Activated CD8-positive, alpha-beta memory T cell treated with anti-CD3 and anti-CD28 coated beads, Interleukin-2, amount 10 ng/mL, durations not matched to agents 7 days and 5 days (primary cell): ENCODE measurements around the gene WDCP. TPM values are rescaled to one million over a fixed set of nuclear protein-coding genes. Genes with fewer than 3 reads are reported as not detected.
"Not testable (repeated sequence)": the region's sequence is repeated elsewhere in the genome, so short reads cannot be mapped to it uniquely, and the experiment has no call there.

Experiments used
- ATAC-seq: fragments of 150-1000 bp; cut with Tn5 transposase; one replicate; pipeline ENCODE4 v1.10.0; 2021; ENCODE audit warnings: moderate library complexity
- CTCF ChIA-PET: fragments of 350-600 bp; sonication (Branson Sonifier 250); formaldehyde crosslinking; loops from one replicate; lab custom pipeline; 2021; ENCODE audit warnings: antibody characterized with exemption; lab: Charles Lee
- DNase-seq: peaks from one replicate; pipeline ENCODE4 v3.0.0-alpha.2; 2020
- H3K27ac Mint-ChIP-seq: one replicate; pipeline ENCODE4 v1.8.0; 2021; ENCODE audit warnings: mild to moderate bottlenecking, mixed read lengths
- H3K27me3 Mint-ChIP-seq: one replicate; pipeline ENCODE4 v1.8.0; 2021; ENCODE audit warnings: mixed read lengths
- H3K36me3 Mint-ChIP-seq: one replicate; pipeline ENCODE4 v1.8.0; 2021; ENCODE audit warnings: mild to moderate bottlenecking, mixed read lengths
- H3K4me1 Mint-ChIP-seq: one replicate; pipeline ENCODE4 v1.8.0; 2021; ENCODE audit warnings: mixed read lengths
- H3K4me3 Mint-ChIP-seq: one replicate; pipeline ENCODE4 v1.8.0; 2021; ENCODE audit warnings: mild to moderate bottlenecking, moderate library complexity, mixed read lengths
- H3K9me3 Mint-ChIP-seq: one replicate; pipeline ENCODE4 v1.8.0; 2022; ENCODE audit warnings: low read depth, mixed read lengths
- total RNA-seq, 2 experiments: library from RNA; stranded (reverse); gene quantifications; one replicate each; pipeline ENCODE4 v1.2.3, GENCODE V29; 2021

WDCP gene
- total RNA-seq, 2 experiments from 2014 or later = 22.8 to 26.5 TPM

DNA sequence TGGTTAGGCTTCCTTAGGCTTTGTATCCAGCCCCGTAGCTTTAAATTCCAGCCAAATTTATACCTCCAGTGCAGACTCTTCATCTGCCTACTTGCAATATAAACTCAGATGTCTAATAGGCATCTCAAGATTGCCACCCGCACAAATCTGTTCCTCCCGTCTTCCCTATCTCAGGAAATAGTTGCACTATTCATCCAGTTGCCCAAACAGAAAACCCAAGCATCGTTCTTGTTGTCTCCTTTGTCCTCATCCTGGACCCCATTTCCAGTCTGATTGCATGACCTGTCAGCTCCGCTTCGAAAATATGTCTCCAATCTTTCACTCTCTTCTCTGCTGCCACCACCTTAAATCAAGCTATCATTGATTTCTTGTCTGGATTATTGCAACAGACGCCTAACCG, 4.6 kb upstream of the WDCP start:
- Mint-ChIP-seq H3K36me3 (peaks cover 1% of the 10 kb centered on the region), H3K27ac (no peak overlapping the region), H3K9me3 (no peaks in the 10 kb centered on the region), H3K4me1 (peaks cover 16% of the 10 kb centered on the region), H3K27me3 (peaks cover 2% of the 10 kb centered on the region), H3K4me3 (no peak overlapping the region)
- no peak for ATAC-seq
- no peak for DNase-seq
- CTCF ChIA-PET = interaction anchor here (0.6 to 2.8 kb wide), 4 partner anchors 32 to 227 kb away, joined by 3 to 18 read pairs (median 4); partner anchors contain the start of genes ATAD2B and TP53I3

DNA sequence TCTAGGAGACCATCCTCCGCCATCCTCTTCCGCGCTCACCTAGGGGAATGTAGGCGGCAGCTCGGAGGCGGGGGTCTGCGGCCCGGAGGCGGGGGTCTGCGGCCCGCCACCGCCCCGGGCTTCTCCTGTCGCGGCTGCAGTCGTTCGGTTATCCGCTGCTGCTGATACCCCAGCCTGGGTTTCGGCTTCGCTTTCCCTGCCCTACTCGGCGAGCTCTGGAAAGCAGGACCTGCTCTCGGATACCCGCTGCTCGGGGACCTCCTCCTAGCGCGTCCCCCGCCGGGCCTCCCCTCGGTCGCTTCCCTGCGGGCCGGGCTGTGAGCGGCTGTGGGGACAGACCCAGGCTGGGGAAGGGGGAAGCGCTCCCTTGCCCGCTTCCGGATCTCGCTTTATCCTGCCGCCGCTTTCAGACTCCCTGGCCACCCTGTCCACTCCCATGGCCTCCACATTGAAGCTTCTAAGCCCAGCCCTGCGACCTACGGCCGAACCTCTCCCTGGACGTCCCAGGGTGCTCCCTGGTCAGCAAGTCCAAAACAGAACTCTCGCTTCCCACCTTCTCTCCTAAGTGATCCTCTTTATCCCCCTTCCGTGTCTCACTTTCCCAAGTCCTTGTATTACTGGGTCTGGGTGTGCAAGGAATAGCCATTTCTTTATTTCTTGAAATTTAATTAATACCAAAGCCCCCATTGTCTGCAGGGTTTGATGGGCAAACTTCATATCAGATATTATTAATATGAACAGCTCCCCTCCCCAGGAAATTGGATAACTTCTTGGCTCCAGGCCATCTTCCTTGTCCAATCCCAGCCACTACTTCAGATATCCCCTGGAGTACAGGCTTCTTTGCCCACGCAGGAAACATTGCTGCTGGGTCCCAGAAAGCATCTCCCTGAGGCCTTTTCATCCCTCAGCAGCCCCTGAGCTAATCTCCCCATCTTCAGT, 3.1 kb upstream of the WDCP start:
- Mint-ChIP-seq H3K27me3 (peaks cover 2% of the 10 kb centered on the region), H3K36me3 (peaks cover 3% of the 10 kb centered on the region), H3K4me3 (no peak overlapping the region), H3K27ac (no peak overlapping the region), H3K9me3 (no peaks in the 10 kb centered on the region), H3K4me1 (peaks cover 24% of the 10 kb centered on the region)
- DNase-seq (no peak), ATAC-seq (no peak)
- CTCF ChIA-PET = interaction anchor here (0.6 to 2.8 kb wide), 5 partner anchors 10 to 226 kb away, joined by 3 to 18 read pairs (median 4); partner anchors contain the start of gene TP53I3

DNA sequence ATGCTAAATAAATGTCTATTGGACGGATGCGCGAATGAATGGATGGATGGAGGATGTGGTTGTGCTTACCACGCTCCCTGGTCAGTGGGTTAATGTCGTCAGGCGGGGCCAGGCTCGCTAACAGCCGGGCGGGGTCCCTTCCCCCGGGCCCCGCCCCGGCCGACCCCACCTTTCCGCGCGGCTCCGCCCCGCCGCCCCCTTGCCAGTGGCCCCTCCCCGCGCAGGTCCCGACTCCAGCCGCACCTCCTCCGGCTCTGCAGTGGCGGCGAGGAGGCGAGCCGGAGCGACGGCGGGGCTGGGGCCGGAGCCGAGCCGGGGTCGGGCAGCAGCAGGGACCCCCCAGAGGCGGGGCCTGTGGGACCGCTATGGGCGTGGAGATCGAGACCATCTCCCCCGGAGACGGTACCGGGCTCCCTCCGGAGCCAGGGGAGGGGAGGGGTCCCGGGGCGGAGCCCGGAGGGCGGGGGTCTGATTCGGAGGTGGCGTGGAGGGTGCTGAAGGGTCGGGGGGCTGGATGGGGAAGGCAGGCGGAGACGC, 2.4 kb upstream of the WDCP start, which contains the start of gene FKBP1B:
Gene FKBP1B (plus strand): TSS at position 257 of the 537 bp plus-strand sequence. CDS start 109 bp downstream, at position 366.
- peaks cover 28% of the 10 kb centered on the region for H3K4me1 Mint-ChIP-seq
- ATAC-seq (peak; percentile 54), DNase-seq (peak; percentile 86)
- H3K4me3 Mint-ChIP-seq = no peak within 1 kb of the TSS
- no peaks in the 10 kb centered on the region for H3K9me3 Mint-ChIP-seq
- peaks cover 2% of the 10 kb centered on the region for H3K27me3 Mint-ChIP-seq
- peaks cover 4% of the 10 kb centered on the region for H3K36me3 Mint-ChIP-seq
- CTCF ChIA-PET = interaction anchor here (0.6 to 2.8 kb wide), 8 partner anchors 11 to 123 kb away, joined by 3 to 18 read pairs (median 4); partner anchors contain the start of genes ATAD2B and TP53I3
- H3K27ac Mint-ChIP-seq = peak within 1 kb of the TSS; percentile 63

DNA sequence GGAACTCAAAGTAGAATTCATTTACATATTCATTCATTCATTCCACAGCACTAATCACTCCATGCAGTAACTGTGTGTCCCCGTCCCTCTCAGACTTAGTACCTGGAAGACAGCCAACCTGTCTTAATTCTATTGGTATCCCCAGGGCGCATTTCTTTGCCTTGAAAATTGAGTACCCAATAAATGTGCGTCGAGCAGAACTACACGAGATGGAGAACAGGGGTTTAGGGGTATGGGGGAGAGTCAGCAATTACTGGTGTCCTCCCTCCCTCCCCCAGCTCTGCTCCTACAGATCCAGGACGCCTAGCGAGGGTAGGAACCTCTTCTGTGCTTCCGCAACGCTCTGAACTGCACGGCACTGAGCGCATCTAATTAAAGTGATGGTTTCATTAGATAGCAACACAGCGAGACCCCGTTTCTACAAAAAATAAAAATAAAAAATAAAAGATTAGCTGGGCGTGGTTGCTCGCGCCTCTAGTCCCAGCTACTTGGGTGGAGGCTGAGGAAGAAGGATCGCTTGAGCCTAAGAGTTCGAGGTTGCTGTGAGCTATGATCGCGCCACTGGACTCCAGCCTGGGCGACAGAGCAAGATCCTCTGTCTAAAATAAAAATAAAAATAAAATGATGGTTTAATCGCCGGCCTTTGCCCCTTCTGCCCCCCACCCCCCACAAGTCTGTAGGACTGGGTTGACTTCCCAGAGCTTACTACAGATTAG, 1.7 kb upstream of the WDCP start:
- DNase-seq (peak; percentile 45), ATAC-seq (no peak)
- H3K27ac Mint-ChIP-seq = peak overlapping the region; percentile 63
- CTCF ChIA-PET = interaction anchor here (0.6 to 1.6 kb wide), 6 partner anchors 12 to 122 kb away, joined by 3 to 5 read pairs (median 3); partner anchors contain the start of genes ATAD2B and TP53I3
- no peaks in the 10 kb centered on the region for H3K9me3 Mint-ChIP-seq
- peaks cover 28% of the 10 kb centered on the region for H3K4me1 Mint-ChIP-seq
- no peak overlapping the region for H3K4me3 Mint-ChIP-seq
- peaks cover 4% of the 10 kb centered on the region for H3K36me3 Mint-ChIP-seq
- H3K27me3 Mint-ChIP-seq = peaks cover 2% of the 10 kb centered on the region

DNA sequence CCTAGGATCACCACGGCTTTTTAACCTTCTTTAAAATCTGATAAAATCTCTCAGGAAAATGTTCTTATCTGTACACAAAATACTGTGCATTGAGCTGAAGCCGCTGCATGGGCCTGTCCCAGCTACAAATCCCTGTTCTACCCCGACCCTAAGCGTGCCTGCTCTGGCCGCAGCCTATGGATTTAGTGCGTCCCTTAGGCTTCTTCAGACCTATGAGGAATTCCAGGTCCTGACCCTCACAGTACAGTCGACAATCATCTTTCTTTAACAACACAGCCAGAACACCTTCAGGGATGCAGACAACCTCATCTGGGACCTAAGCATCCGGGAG, 477 bp upstream of the WDCP start:
- DNase-seq (no peak), ATAC-seq (peak; percentile 3)
- Mint-ChIP-seq H3K27ac (peak overlapping the region; percentile 86), H3K4me3 (peak overlapping the region; percentile 97), H3K27me3 (peaks cover 2% of the 10 kb centered on the region), H3K9me3 (no peaks in the 10 kb centered on the region), H3K4me1 (peaks cover 32% of the 10 kb centered on the region), H3K36me3 (peaks cover 7% of the 10 kb centered on the region)
- CTCF ChIA-PET = interaction anchor here (0.8 to 2.3 kb wide), 10 partner anchors 14 to 223 kb away, joined by 3 to 14 read pairs (median 5); partner anchors contain the start of genes ATAD2B, SF3B6 and TP53I3

DNA sequence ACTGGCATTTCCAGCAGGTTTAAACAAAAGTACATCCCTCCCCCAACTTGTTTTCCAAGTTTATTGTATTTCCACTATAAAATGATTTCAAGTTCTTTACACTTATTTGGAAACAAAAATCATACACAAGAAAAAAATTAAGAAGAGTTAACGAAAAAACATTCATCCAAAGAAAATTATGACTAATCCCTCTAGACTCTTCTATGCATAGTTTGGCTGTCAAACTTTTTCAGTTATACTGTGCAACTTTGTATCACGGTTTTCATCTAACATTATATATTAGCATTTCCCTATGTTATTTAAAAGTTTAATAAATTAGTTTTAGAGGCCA, 627 bp downstream of the WDCP start:
- Mint-ChIP-seq H3K4me1 (peaks cover 32% of the 10 kb centered on the region), H3K36me3 (peaks cover 7% of the 10 kb centered on the region), H3K27me3 (peaks cover 2% of the 10 kb centered on the region), H3K27ac (no peak overlapping the region), H3K9me3 (no peaks in the 10 kb centered on the region), H3K4me3 (peak overlapping the region; percentile 97)
- ATAC-seq (no peak), DNase-seq (no peak)
- CTCF ChIA-PET = interaction anchor here (1.1 to 2.3 kb wide), 6 partner anchors 14 to 120 kb away, joined by 3 to 14 read pairs (median 8); partner anchors contain the start of genes ATAD2B, SF3B6 and TP53I3

DNA sequence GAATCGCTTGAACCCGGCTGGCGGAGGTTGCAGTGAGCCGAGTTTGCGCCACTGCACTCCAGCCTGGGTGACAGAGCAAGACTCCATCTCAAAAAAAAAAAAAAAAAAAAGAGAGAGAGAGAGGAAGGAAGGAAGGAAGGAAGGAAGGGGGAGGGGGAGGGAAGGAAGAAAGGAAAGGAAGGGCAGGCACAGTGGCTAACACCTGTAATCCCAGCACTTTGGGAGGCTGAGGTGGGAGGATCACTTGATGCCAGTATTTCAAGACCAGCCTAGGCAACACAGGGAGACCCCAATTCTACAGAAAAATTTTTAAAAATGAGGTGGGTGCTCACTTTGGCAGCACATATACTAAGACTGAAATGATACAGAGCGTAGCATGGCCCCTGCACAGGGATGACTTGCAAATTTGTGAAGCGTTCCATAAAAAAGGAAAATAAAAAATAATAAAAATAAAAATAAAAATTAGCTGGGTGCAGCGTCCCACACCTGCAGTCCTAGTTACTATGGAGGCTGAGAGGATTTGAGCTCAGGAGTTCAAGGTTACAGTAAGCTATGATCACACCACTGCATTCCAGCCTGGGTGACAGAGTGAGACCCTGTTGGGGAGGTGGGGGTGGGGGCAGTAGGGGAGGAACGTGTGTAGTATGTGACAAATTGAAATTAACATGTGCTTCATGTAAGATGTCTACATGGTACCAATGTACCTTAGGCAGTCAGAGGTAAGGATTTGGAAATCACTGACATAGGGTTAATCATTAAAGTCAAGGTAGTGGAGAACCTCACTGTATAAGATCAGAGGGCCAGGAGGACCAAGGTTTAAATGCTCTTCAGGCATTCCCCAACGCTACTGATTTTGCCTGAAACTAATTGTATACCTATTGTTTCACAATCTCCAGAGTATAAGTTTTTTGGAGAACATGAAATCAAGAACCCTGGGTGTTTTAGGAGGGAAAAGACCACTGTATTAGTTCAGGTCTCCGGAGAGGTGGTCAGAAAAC, 1.4 kb downstream of the WDCP start:
- DNase-seq (no peak), ATAC-seq (no peak)
- H3K36me3 Mint-ChIP-seq = peaks cover 7% of the 10 kb centered on the region
- peaks cover 32% of the 10 kb centered on the region for H3K4me1 Mint-ChIP-seq
- no peak overlapping the region for H3K27ac Mint-ChIP-seq
- peak overlapping the region; percentile 97 for H3K4me3 Mint-ChIP-seq
- no peaks in the 10 kb centered on the region for H3K9me3 Mint-ChIP-seq
- CTCF ChIA-PET = interaction anchor here (0.7 to 2.3 kb wide), 6 partner anchors 11 to 221 kb away, joined by 3 to 14 read pairs (median 6); partner anchors contain the start of genes ATAD2B, SF3B6 and TP53I3
- peaks cover 2% of the 10 kb centered on the region for H3K27me3 Mint-ChIP-seq

DNA sequence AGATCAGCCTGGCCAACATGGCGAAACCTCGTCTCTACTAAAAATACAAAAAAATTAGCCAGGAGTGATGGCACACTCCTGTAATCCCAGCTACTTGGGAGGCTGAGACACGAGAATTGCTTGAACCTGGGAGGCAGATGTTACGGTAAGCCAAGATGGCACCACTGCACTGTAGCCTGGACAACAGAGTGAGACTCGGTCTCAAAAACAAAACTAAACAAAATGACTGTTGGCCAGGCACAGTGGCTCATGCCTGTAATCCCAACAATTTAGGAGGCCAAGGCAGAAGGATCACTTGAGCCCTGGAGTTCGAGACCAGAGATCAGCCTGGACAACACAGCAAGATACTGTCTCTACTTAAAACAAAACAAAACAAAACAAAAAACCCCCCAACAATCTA, 4.1 kb downstream of the WDCP start:
- not testable (repeated sequence) for H3K27ac Mint-ChIP-seq, H3K9me3 Mint-ChIP-seq, H3K27me3 Mint-ChIP-seq, DNase-seq, H3K4me3 Mint-ChIP-seq, ATAC-seq
- Mint-ChIP-seq H3K36me3 (peaks cover 19% of the 10 kb centered on the region), H3K4me1 (peaks cover 25% of the 10 kb centered on the region)
- CTCF ChIA-PET = interaction anchor here (0.8 kb wide), 1 partner anchor 33 kb away, joined by 3 read pairs; the partner anchor contains the start of gene SF3B6

DNA sequence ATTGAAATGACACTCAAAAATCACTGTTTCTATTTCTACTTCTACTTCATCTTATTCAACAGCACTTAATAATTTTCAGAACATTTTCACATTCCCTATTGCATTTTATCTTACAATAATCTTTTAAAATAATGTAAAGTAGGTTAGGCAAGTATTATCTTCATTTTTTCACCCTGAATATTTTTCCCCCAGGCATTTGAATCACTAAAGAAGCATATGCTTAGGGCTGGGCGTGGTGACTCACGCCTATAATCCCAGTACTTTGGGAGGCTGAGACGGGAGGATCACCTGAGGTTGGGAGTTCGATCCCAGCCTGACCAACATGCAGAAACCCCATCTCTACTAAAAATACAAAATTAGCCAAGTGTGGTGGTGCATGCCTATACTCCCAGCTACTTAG, 6.7 kb downstream of the WDCP start:
- Mint-ChIP-seq H3K27me3 (no peaks in the 10 kb centered on the region), H3K4me1 (peaks cover 14% of the 10 kb centered on the region), H3K27ac (no peak overlapping the region), H3K9me3 (no peaks in the 10 kb centered on the region), H3K4me3 (no peak overlapping the region), H3K36me3 (peaks cover 23% of the 10 kb centered on the region)
- DNase-seq (no peak), ATAC-seq (no peak)
- CTCF ChIA-PET = no interaction called here

DNA sequence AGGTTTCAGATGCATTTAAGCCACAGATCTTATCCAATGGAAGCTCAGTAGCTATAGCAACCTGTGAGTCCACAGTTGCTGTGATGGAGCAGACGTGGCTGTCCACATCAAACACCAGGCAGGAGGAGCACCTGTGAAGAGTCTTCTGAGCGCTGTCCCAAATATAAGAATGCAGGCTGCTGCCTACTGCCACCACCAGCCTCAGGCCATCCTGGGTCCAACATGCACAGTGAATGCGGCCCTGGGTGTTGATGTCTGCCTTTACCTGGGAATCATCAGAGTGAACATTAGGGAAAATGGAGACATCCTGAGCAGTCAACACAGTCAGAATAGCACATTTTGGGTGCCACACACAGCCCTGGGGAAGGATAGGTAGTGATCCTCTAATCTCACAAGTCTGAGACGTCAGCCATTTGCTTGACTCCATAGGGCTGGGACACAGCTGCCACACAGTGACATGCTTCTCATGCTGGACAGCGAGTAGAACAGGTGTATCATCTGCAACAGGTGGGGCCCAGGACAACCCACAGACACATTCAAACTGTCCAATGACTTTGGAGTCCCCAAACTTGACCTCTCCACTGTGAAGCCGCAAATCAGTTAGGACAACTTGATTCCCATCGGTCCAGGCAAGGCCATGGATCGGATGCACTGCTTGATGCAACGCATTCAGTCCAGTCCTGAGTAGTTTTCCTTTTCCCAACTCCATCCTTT, 8.2 kb downstream of the WDCP start:
- Mint-ChIP-seq H3K4me3 (no peak overlapping the region), H3K27me3 (no peaks in the 10 kb centered on the region), H3K4me1 (peaks cover 10% of the 10 kb centered on the region), H3K27ac (no peak overlapping the region), H3K36me3 (peaks cover 23% of the 10 kb centered on the region), H3K9me3 (no peaks in the 10 kb centered on the region)
- ATAC-seq (no peak), DNase-seq (no peak)
- CTCF ChIA-PET = no interaction called here

DNA sequence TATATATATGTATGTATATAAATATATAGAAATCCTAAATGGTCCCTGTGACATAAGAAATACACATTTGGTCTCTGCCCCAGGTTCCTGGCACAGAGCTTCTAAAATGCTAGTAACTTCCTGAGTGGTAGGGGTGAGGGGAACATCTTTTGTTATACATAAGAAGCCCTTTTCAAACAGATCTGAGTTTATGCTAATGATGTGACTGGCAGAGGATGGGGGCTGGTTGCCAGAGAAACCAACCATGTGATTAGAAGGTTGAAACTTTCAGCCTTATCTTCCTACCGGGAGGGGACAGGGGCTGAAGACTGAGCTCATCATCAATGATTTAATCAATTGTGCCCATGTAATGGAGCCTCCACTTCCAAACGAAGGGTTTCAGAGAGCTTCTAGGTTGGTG, 21.0 kb downstream of the WDCP start:
- peaks cover 6% of the 10 kb centered on the region for H3K4me1 Mint-ChIP-seq
- H3K27ac Mint-ChIP-seq = no peak overlapping the region
- no peak for ATAC-seq
- peaks cover 20% of the 10 kb centered on the region for H3K36me3 Mint-ChIP-seq
- CTCF ChIA-PET = no interaction called here
- no peak overlapping the region for H3K4me3 Mint-ChIP-seq
- no peaks in the 10 kb centered on the region for H3K27me3 Mint-ChIP-seq
- no peak for DNase-seq
- H3K9me3 Mint-ChIP-seq = no peaks in the 10 kb centered on the region
